SK-N-SH (cell line): Measurements from ENCODE around the gene PATL2. TPM values are rescaled to one million over a fixed set of nuclear protein-coding genes. Genes with fewer than 3 reads are reported as not detected.

ENCODE experiments used
- CTCF ChIA-PET: fragments of 300-600, 350-600 bp; formaldehyde crosslinking; extraction: SDS; loops from one replicate; lab custom pipeline; 2021; lab: Yijun Ruan, JAX
- POLR2A ChIA-PET: fragments of 350-600 bp; sonication (Branson Sonifier 250); formaldehyde crosslinking; extraction: SDS; loops from one replicate; lab custom pipeline; 2020; ENCODE audit warnings: antibody characterized with exemption, inconsistent platforms; lab: Yijun Ruan, JAX
- DNase-seq: peaks from one replicate; pipeline ENCODE4 v3.0.0; 2012
- H2AFZ ChIP-seq: fragments of 200-600 bp; sonication (generic); 2 replicates; pipeline ENCODE4 v1.8.1; 2016; ENCODE audit warnings: antibody characterized with exemption, mild to moderate bottlenecking, low read depth
- H3F3A ChIP-seq: fragments of 200-600 bp; sonication (generic); replicated peaks from 2 replicates; pipeline ENCODE3; 2016; ENCODE audit warnings: antibody characterized with exemption, mild to moderate bottlenecking; ENCODE audit not compliant: insufficient read depth
- H3K27ac ChIP-seq, 2 experiments: fragments of 200-500 bp in 1 of 2; fragments of 200-600 bp in 1 of 2; sonication (Bioruptor generic) in 1 of 2; sonication (generic), shearing (Covaris generic) in 1 of 2; 2 replicates each; pipeline versions ENCODE4 v1.5.1 to v1.6.1; 2014 to 2016; ENCODE audit warnings: low read depth in 2 of 2, inconsistent platforms in 1 of 2, low read length in 1 of 2, mild to moderate bottlenecking in 1 of 2, mixed read lengths in 1 of 2
- H3K27me3 ChIP-seq: fragments of 200-600 bp; sonication (generic), shearing (Covaris generic); 2 replicates; pipeline ENCODE4 v1.6.1; 2016; ENCODE audit warnings: mixed run types; ENCODE audit not compliant: insufficient read depth
- H3K36me3 ChIP-seq, 2 experiments: fragments of 200-500 bp in 1 of 2; fragments of 200-600 bp in 1 of 2; sonication (Bioruptor generic) in 1 of 2; sonication (generic) in 1 of 2; replicated peaks in 1 of 2; 2 replicates each; pipeline versions ENCODE3 to v1.5.1; 2014 to 2016; ENCODE audit warnings: low read length in 1 of 2, mild to moderate bottlenecking in 1 of 2; ENCODE audit not compliant: insufficient read depth in 2 of 2, control insufficient read depth in 1 of 2
- H3K4me1 ChIP-seq, 2 experiments: fragments of 200-500 bp in 1 of 2; fragments of 200-600 bp in 1 of 2; sonication (Bioruptor generic) in 1 of 2; sonication (generic), shearing (Covaris generic) in 1 of 2; 2 replicates each; pipeline versions ENCODE4 v1.5.1 to v1.6.1; 2014 to 2016; ENCODE audit warnings: low read depth in 1 of 2, low read length in 1 of 2, mixed run types in 1 of 2; ENCODE audit not compliant: insufficient read depth in 2 of 2, control insufficient read depth in 1 of 2
- H3K4me2 ChIP-seq: fragments of 200-600 bp; sonication (generic), shearing (Covaris generic); 2 replicates; pipeline ENCODE4 v1.6.1; 2017; ENCODE audit warnings: mixed run types
- H3K4me3 ChIP-seq, 2 experiments: fragments of 200-500 bp in 1 of 2; fragments of 200-600 bp in 1 of 2; sonication (Bioruptor generic) in 1 of 2; sonication (generic), shearing (Covaris generic) in 1 of 2; 2 replicates each; pipeline versions ENCODE4 v1.5.1 to v1.8.1; 2014 to 2016; ENCODE audit warnings: low read depth in 2 of 2, inconsistent platforms in 1 of 2, low read length in 1 of 2, mild to moderate bottlenecking in 1 of 2, mixed read lengths in 1 of 2, moderate library complexity in 1 of 2
- H3K79me2 ChIP-seq: fragments of 200-600 bp; sonication (generic); 2 replicates; pipeline ENCODE4 v1.8.1; 2017; ENCODE audit warnings: mild to moderate bottlenecking; ENCODE audit not compliant: insufficient read depth
- H3K9ac ChIP-seq: fragments of 200-600 bp; sonication (generic); 2 replicates; pipeline ENCODE4 v1.6.1; 2017; ENCODE audit warnings: mixed run types
- H3K9me2 ChIP-seq: fragments of 200-600 bp; sonication (generic); 2 replicates; pipeline ENCODE4 v1.6.1; 2017; ENCODE audit warnings: mixed run types
- H3K9me3 ChIP-seq: fragments of 200-600 bp; sonication (generic); 2 replicates; pipeline ENCODE4 v1.6.1; 2017; ENCODE audit warnings: mixed run types, mild to moderate bottlenecking, moderate library complexity
- H4K20me1 ChIP-seq: fragments of 200-600 bp; sonication (generic); 2 replicates; pipeline ENCODE4 v1.6.1; 2017; ENCODE audit warnings: mild to moderate bottlenecking, mixed run types; ENCODE audit not compliant: insufficient read depth
- CHD2 ChIP-seq: fragments of 150-350 bp; IDR thresholded peaks from 2 replicates; pipeline ENCODE4 v1.6.1; 2018; ENCODE audit warnings: low read length; ENCODE audit not compliant: partially characterized antibody
- EP300 ChIP-seq, 2 experiments: IDR thresholded peaks; 2 replicates each; pipeline versions ENCODE4 v1.4.0 to v1.6.1; 2012; ENCODE audit warnings: borderline replicate concordance in 1 of 2, low read depth in 1 of 2, low read length in 1 of 2
- FOSL2 ChIP-seq: IDR thresholded peaks from 2 replicates; pipeline ENCODE4 v1.4.0; 2012; ENCODE audit warnings: low read depth, mild to moderate bottlenecking, moderate library complexity, borderline replicate concordance
- FOXJ3 ChIP-seq: sonication (generic); formaldehyde crosslinking; IDR thresholded peaks from 2 replicates; pipeline ENCODE4 v1.5.1; 2020; ENCODE audit warnings: mild to moderate bottlenecking, missing genetic modification reagents
- FOXM1 ChIP-seq: IDR thresholded peaks from 2 replicates; pipeline ENCODE4 v1.4.0; 2012; ENCODE audit warnings: low read depth, mild to moderate bottlenecking
- GATA2 ChIP-seq: sonication (generic); formaldehyde crosslinking; IDR thresholded peaks from 2 replicates; pipeline ENCODE4 v1.5.0; 2020; ENCODE audit warnings: mild to moderate bottlenecking, missing genetic modification reagents
- IRF3 ChIP-seq: fragments of 150-350 bp; IDR thresholded peaks from 2 replicates; pipeline ENCODE4 v1.6.1; 2016; ENCODE audit warnings: mild to moderate bottlenecking, low read depth, low read length
- JUND ChIP-seq: IDR thresholded peaks from 2 replicates; pipeline ENCODE4 v1.4.0; 2012
- MEF2A ChIP-seq: IDR thresholded peaks from 2 replicates; pipeline ENCODE4 v1.4.0; 2012; ENCODE audit warnings: low read depth, borderline replicate concordance
- MXI1 ChIP-seq: IDR thresholded peaks from 2 replicates; pipeline ENCODE4 v1.6.1; 2012; ENCODE audit warnings: mild to moderate bottlenecking, low read depth, low read length, improper control_type of control experiment
- NRF1 ChIP-seq: IDR thresholded peaks from 2 replicates; pipeline ENCODE4 v1.6.1; 2012; ENCODE audit warnings: low read depth, mild to moderate bottlenecking, low read length
- REST ChIP-seq: IDR thresholded peaks from 2 replicates; pipeline ENCODE4 v1.6.1; 2012; ENCODE audit warnings: mild to moderate bottlenecking, low read depth, low read length, moderate library complexity
- RXRA ChIP-seq: IDR thresholded peaks from 2 replicates; pipeline ENCODE4 v1.4.0; 2012; ENCODE audit warnings: low read depth, mild to moderate bottlenecking, borderline replicate concordance
- TAF1 ChIP-seq: IDR thresholded peaks from 2 replicates; pipeline ENCODE4 v1.6.1; 2012; ENCODE audit warnings: low read depth, mild to moderate bottlenecking, low read length, moderate library complexity, borderline replicate concordance
- TEAD4 ChIP-seq: IDR thresholded peaks from 2 replicates; pipeline ENCODE4 v1.4.0; 2012; ENCODE audit warnings: mild to moderate bottlenecking, borderline replicate concordance; ENCODE audit not compliant: insufficient read depth
- USF2 ChIP-seq: fragments of 150-350 bp; IDR thresholded peaks from 2 replicates; pipeline ENCODE4 v1.6.1; 2017; ENCODE audit warnings: antibody characterized with exemption, low read length, low read depth, borderline replicate concordance
- ZBTB33 ChIP-seq: IDR thresholded peaks from 2 replicates; pipeline ENCODE4 v1.4.0; 2012; ENCODE audit warnings: low read depth, borderline replicate concordance
- WGBS: methylation state at CpG from one replicate; pipeline ENCODE4 v1.1.6; 2017; ENCODE audit warnings: low lambda C conversion rate; 5-methylcytosine and 5-hydroxymethylcytosine counted together
- polyA plus RNA-seq, 3 experiments: library from polyadenylated mRNA; depleted of rRNA; stranded (reverse); fragments of >200 nt; gene quantifications; 2 replicates each; pipeline ENCODE4 v1.2.3, GENCODE V29; 2012
- TF ChIP-seq, protein P1 (sequence below): IDR thresholded peaks from 2 replicates; pipeline ENCODE4 v1.4.0; 2012; ENCODE audit warnings: low read depth

PATL2 gene
- polyA plus RNA-seq, 1 of the 3 experiments (the other 2 are of a cell fraction): 0.31 TPM

DNA sequence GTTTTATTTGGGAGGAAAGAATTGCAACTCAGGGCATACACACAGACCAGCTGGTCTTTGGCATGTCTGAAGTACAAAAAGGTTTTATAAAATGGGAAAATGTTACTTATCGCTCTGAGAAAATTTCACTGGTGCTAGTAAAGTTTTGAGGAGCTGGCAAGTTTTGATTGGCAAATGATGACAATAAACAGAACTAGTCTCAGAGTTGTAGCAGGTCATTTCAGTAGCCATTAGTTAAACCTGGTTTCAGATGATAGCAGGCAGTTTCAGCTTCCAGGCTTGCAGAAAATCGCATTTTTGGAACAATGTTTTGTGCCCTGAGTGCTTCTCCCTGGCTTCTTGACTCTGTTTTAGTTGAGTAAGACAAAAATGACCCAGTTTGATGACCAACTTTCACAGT is 10.9 kb upstream of the PATL2 start:
- no peaks in the 10 kb centered on the region for H3K9me2 ChIP-seq
- H3K36me3 ChIP-seq: peaks cover 18 to 20% of the 10 kb centered on the region in 2 experiments
- no peaks in the 10 kb centered on the region for H4K20me1 ChIP-seq
- no peaks in the 10 kb centered on the region for H3K27me3 ChIP-seq
- H3K79me2 ChIP-seq: no peaks in the 10 kb centered on the region
- ChIA-PET POLR2A (interaction anchor here (0.8 kb wide), 1 partner anchor 58 kb away, joined by 3 read pairs; no protein-coding TSS in a partner anchor), CTCF (interaction anchor here (1.0 to 1.4 kb wide), 4 partner anchors 9 to 143 kb away, joined by 3 to 10 read pairs (median 4); no protein-coding TSS in a partner anchor)
- H3K4me1 ChIP-seq: peaks cover 0 to 11% of the 10 kb centered on the region in 2 experiments; a peak in 2 of 4 replicates
- DNase-seq: no peak
- no peak overlapping the region for H3K4me3 ChIP-seq
- no peak overlapping the region for H3K9ac ChIP-seq
- no peak overlapping the region for H3K4me2 ChIP-seq
- WGBS: 86% methylated on average over 2 of the region's 2 CpGs
- peaks cover 9% of the 10 kb centered on the region for H3F3A ChIP-seq
- no peak overlapping the region for H2AFZ ChIP-seq
- no peak for TF ChIP-seq RXRA
- TF ChIP-seq REST: no peak
- TF ChIP-seq, all 33 proteins: peak for 0
- H3K9me3 ChIP-seq: no peaks in the 10 kb centered on the region
- H3K27ac ChIP-seq: no peak overlapping the region

GRCh38 chr15:44720460-44721176 is 9.5 kb upstream of the PATL2 start:
- no peak overlapping the region for H2AFZ ChIP-seq
- no peak overlapping the region for H3K4me2 ChIP-seq
- CTCF ChIA-PET: interaction anchor here (3.0 kb wide), 1 partner anchor 18 kb away, joined by 12 read pairs; no protein-coding TSS in a partner anchor
- POLR2A ChIA-PET: no interaction called here
- peaks cover 30 to 33% of the 10 kb centered on the region in 2 experiments for H3K36me3 ChIP-seq
- H3K9me2 ChIP-seq: no peaks in the 10 kb centered on the region
- DNase-seq: no peak
- H3K4me3 ChIP-seq: no peak overlapping the region
- H3K27me3 ChIP-seq: no peaks in the 10 kb centered on the region
- peaks cover 9% of the 10 kb centered on the region for H3F3A ChIP-seq
- no peaks in the 10 kb centered on the region; a peak in 1 of 4 replicates for H3K4me1 ChIP-seq
- no peak overlapping the region for H3K27ac ChIP-seq
- no peaks in the 10 kb centered on the region for H3K9me3 ChIP-seq
- WGBS: 81% methylated on average over 4 of the region's 4 CpGs
- no peaks in the 10 kb centered on the region for H4K20me1 ChIP-seq
- H3K79me2 ChIP-seq: no peaks in the 10 kb centered on the region
- no peak overlapping the region for H3K9ac ChIP-seq
- no peak for TF ChIP-seq FOXJ3
- TF ChIP-seq USF2: no peak
- no peak for TF ChIP-seq EP300 (IDR thresholded peaks at IDR 0.05; ENCODE audit: borderline replicate concordance in 1 of 2, low read depth in 1 of 2, low read length in 1 of 2)
- TF ChIP-seq TAF1: no peak
- TF ChIP-seq TEAD4: no peak
- no peak for TF ChIP-seq GATA2 (CRISPR knock-in tag)
- no peak for TF ChIP-seq MEF2A
- no peak for TF ChIP-seq ZBTB33
- no peak for TF ChIP-seq NRF1
- no peak for TF ChIP-seq IRF3
- TF ChIP-seq CHD2: no peak
- TF ChIP-seq MXI1: no peak
- TF ChIP-seq, protein P1, sequence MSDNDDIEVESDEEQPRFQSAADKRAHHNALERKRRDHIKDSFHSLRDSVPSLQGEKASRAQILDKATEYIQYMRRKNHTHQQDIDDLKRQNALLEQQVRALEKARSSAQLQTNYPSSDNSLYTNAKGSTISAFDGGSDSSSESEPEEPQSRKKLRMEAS: no peak
- TF ChIP-seq JUND: no peak
- TF ChIP-seq FOSL2: no peak
- TF ChIP-seq FOXM1: no peak
